Subcutaneous abdominal adipose tissue (tissue), 5 donors: ENCODE data around the gene TIFAB.

Source experiments
- H3K27ac ChIP-seq: one replicate; pipeline ENCODE4 v1.7.0; 2013; ENCODE audit warnings: low read depth, mild to moderate bottlenecking, inconsistent platforms, low read length, moderate library complexity
- H3K27me3 ChIP-seq, 5 donors: one replicate each; pipeline ENCODE4 v1.7.0; 2013; ENCODE audit warnings: low read length in 5 of 5, inconsistent platforms in 1 of 5; ENCODE audit not compliant: control insufficient read depth in 5 of 5, insufficient read depth in 4 of 5
- H3K36me3 ChIP-seq, 5 donors: one replicate each; pipeline ENCODE4 v1.7.0; 2013; ENCODE audit warnings: low read length in 5 of 5; ENCODE audit not compliant: control insufficient read depth in 5 of 5, insufficient read depth in 5 of 5
- H3K4me1 ChIP-seq, 5 donors: one replicate each; pipeline ENCODE4 v1.7.0; 2013; ENCODE audit warnings: low read length in 5 of 5, mild to moderate bottlenecking in 3 of 5, moderate library complexity in 1 of 5; ENCODE audit not compliant: control insufficient read depth in 5 of 5, insufficient read depth in 5 of 5
- H3K4me3 ChIP-seq, 5 donors: one replicate each; pipeline ENCODE4 v1.7.0; 2013; ENCODE audit warnings: low read length in 5 of 5, low read depth in 1 of 5
- H3K9ac ChIP-seq, 5 donors: one replicate each; pipeline ENCODE4 v1.7.0; 2013; ENCODE audit warnings: low read length in 5 of 5, mild to moderate bottlenecking in 4 of 5, moderate library complexity in 3 of 5
- H3K9me3 ChIP-seq, 5 donors: one replicate each; pipeline ENCODE4 v1.7.0; 2013; ENCODE audit warnings: low read length in 5 of 5; ENCODE audit not compliant: control insufficient read depth in 5 of 5
- donor health status: healthy.
- donor health status: healthy.
- donor health status: healthy.
- donor health status: healthy.
- donor health status: healthy.

The TIFAB gene

DNA sequence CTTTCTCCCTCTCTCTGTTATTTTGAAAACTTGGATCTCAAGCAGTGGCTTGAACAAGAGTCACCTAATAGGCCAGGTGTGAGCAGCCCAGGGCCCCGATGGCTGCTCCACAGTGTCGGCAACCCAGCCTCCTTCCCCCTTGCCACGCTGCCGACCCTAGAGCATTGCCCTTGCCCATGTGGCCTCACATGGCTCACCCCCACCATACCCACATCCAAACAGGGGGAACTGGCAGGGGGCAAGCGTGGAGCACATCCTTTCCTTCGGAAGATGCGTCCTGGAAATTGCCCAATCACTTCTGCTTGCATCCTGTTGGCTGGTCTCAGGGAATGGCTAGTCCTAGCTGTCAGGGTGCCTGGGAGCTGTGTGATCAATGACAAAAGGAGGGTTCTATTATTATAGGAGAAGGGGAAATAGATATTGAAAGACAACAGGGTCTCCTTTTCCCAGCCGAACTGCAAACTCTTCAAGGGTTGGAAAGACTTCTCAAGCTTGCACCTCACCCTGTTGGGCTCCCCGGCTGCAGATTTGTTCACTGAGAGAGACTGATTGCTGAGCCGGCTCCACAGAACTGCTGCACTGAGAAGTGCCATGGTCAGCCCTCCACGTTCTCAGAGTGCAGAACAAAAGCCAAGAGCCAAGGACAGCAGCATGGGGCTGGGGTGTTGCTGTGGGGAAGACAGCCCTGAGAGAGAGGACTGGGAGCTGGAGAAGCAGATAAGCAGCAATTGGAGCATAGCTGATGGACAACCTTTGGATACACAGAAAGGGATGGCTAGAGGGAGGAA, 8.3 kb upstream of the TIFAB start:
- Histone ChIP-seq H3K27me3 (peaks cover 0 to 5% (median 0%) of the 10 kb centered on the region in 5 donors), H3K9me3 (no peaks in the 10 kb centered on the region), H3K36me3 (no peaks in the 10 kb centered on the region), H3K4me1 (peaks cover 4 to 48% (median 31%) of the 10 kb centered on the region in 5 donors), H3K9ac (no peak overlapping the region), H3K27ac (no peak overlapping the region), H3K4me3 (no peak overlapping the region)

DNA sequence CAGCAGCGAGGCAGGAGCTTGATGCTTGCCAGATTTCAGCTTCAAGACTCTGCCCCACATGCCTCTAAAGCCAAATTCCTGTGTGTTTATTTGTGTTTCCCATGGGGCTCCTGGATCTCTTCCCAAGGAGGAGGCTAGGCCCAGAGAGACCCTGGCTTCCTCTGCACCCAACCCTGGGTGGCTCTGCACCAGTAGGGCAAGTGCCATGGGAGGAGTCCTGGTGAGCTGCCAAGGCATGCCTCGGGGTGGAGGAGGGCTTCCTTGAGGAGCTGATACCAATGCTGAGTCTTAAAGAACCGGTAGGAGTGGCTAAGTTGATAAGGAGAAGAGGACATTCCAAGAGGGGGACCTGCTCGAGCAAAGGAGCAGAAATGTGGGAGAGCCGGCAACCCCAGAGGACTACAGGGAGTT, 6.8 kb upstream of the TIFAB start:
- no peaks in the 10 kb centered on the region for H3K27me3 ChIP-seq
- no peak overlapping the region for H3K27ac ChIP-seq
- no peak overlapping the region for H3K9ac ChIP-seq
- peak overlapping the region in 1 of 5 donors; percentile 4 for H3K4me3 ChIP-seq
- peaks cover 4 to 48% (median 31%) of the 10 kb centered on the region in 5 donors for H3K4me1 ChIP-seq
- H3K36me3 ChIP-seq, result no peaks in the 10 kb centered on the region
- no peaks in the 10 kb centered on the region for H3K9me3 ChIP-seq

DNA sequence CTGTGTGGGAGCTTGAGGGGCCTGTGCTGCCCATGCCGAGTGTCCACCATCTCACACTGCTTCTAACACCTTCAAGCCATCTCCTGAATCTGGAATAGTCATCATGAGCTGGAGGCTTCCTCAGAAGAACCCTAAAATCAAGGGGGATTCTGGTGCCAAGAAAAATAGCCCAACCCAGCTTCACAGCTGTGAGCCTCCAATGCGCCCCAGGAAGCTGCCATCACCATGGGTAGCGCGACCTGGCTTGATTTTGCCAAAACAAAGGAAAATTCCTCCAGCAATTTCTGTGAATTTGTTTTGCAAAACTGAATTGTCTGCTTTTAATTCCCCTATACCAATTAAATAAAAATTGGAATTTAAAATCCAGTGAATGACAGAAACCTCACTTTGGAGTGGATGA, 6.2 kb upstream of the TIFAB start:
- Histone ChIP-seq H3K36me3 (no peaks in the 10 kb centered on the region), H3K4me1 (peaks cover 4 to 48% (median 31%) of the 10 kb centered on the region in 5 donors), H3K4me3 (no peak overlapping the region), H3K9me3 (no peaks in the 10 kb centered on the region), H3K9ac (no peak overlapping the region), H3K27ac (no peak overlapping the region), H3K27me3 (no peaks in the 10 kb centered on the region)

DNA sequence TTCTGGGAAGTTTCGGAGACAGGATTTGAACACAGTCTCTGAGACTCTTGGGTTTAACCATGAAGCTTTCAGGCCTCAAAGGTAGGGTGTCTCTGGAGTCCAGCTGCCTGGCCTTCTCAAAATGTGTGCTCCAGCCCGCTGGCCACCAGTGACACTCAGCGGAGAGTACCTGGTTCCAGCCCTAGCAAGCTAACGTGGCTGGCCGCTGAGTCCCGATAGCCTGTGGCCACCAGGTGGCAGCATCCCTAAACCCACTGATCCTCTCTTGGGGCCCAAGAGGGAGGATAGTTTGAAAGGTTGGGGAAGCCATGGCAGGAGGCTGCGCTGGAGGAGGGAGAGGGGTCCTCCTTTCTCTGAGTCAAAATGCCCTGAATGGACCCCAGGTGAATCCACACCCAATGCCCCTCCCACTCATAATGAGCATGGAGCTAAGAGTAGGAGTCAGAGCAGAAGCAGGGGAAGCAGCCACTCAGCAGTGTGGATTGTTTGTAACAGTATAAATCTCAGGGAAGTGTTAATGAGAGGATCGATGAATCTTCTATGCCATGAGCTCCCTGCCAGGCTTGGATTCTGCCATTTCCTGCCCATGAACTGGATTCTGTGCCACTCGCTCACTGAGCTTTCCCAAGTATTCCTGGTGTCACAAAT, 5.4 kb upstream of the TIFAB start:
- H3K4me3 ChIP-seq, result no peak overlapping the region
- H3K9ac ChIP-seq, result no peak overlapping the region
- no peaks in the 10 kb centered on the region for H3K9me3 ChIP-seq
- H3K4me1 ChIP-seq, result peaks cover 4 to 48% (median 33%) of the 10 kb centered on the region in 5 donors
- no peaks in the 10 kb centered on the region for H3K36me3 ChIP-seq
- no peaks in the 10 kb centered on the region for H3K27me3 ChIP-seq
- H3K27ac ChIP-seq, result no peak overlapping the region

DNA sequence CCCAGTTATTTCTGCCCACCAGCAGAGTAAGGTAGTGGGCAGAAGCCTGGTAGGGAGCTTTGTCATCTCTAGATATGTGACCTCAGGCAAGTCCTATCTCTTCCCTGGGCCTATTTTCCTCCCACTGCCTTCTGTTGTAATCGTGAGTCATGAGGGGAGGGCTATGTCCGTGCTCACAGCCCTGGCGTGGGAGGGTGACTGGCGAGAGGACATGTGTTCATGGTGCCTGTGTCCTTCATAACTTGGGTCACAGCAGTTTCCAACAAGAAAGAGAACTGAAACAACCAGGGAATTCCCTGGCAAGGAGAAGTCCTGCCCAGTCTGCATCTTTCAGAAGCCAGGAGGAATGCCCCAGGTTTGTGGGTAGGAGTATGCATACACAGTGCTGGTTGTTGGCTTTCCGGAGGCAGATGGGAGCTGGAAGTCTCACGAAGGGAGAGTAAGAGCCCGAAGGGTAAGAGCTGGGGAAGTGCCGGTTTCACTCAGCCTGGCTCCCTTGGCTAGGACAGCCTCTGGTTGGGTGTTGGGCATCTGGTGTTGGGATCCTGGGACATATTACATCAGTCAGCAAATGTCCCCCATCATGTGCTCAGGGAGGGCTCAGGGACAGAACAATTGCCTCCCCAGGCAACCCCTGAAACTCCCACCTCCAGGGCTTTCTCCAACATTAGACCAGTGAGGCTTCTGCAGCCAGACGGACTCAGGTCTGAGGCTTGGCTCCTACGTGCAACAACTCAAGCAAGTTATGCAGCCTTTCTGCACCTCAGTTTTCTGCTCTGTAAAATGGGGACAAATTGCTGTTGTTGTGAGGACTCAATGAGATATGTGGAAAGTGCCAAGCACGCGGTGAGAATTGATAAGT, 4.3 kb upstream of the TIFAB start:
- no peak overlapping the region for H3K27ac ChIP-seq
- no peaks in the 10 kb centered on the region for H3K9me3 ChIP-seq

DNA sequence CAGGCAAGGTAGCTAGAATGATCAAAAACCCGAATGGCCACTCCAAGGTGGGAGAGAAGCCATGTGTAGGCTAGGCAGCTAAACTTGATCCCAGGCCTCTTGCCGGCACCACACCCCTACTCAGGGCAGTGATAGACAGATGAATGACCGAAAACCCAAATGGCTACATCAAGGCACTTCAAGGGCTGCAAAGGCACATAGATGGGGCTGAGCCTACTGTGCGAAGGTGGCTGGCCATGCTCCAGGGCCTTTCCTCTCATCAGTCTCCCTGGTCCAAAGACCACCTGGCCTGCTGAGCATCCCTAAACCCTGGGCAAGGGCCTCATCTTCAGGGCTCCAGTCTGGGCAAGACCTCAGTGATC, 3.7 kb upstream of the TIFAB start:
- H3K36me3 ChIP-seq, result no peaks in the 10 kb centered on the region
- no peak overlapping the region for H3K27ac ChIP-seq
- no peaks in the 10 kb centered on the region for H3K9me3 ChIP-seq
- H3K4me1 ChIP-seq, result peaks cover 4 to 44% (median 36%) of the 10 kb centered on the region in 5 donors
- H3K9ac ChIP-seq, result no peak overlapping the region
- no peak overlapping the region for H3K4me3 ChIP-seq
- H3K27me3 ChIP-seq, result no peaks in the 10 kb centered on the region

More for the DNA sequence above, 4.3 kb upstream of the TIFAB start:
- Histone ChIP-seq H3K27me3 (no peaks in the 10 kb centered on the region), H3K9ac (no peak overlapping the region), H3K4me1 (peaks cover 4 to 44% (median 36%) of the 10 kb centered on the region in 5 donors), H3K4me3 (no peak overlapping the region), H3K36me3 (no peaks in the 10 kb centered on the region)

DNA sequence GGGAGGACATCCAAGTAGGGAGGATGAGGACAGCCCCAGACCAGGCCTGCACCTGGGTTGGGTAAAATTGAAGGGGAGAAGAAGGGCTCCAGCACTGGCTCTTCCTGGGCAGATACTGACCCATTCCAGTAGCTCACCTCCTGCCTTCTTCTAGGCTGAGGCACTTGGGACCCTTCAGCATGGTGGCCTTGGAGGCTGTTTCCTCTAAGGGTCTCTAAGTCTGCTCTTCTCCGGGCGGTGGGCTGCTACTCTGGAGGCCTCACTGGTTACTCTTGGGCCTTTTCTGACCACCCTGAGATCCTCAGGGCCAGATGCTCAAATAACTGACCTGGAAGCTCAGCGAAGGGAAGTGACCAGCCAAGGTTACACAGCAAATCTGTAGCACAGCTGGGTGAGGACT, 2.8 kb upstream of the TIFAB start:
- no peak overlapping the region for H3K9ac ChIP-seq
- no peaks in the 10 kb centered on the region for H3K27me3 ChIP-seq
- no peaks in the 10 kb centered on the region for H3K36me3 ChIP-seq
- peaks cover 4 to 46% (median 36%) of the 10 kb centered on the region in 5 donors for H3K4me1 ChIP-seq
- H3K27ac ChIP-seq, result no peak overlapping the region
- no peaks in the 10 kb centered on the region for H3K9me3 ChIP-seq
- no peak overlapping the region for H3K4me3 ChIP-seq

DNA sequence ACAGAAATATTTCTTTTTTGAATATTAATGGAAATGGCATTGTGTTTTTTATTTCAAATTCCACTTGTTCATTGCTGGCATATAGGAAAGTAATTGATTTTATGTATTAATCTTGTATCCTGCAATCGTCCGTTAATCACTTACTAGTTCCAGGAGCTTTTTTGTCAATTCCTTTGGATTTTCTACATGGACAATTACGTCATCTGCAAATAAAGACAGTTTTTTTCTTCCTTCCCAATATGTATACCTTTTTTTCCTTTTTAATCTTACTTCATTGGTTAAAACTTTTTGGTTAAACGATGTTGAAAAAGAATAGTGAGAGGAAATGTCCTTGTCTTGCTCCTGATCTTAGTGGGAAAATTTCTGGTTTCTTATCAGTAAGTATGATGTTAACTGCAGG, 1.5 kb upstream of the TIFAB start:
- H3K4me3 ChIP-seq, result no peak overlapping the region
- H3K9ac ChIP-seq, result no peak overlapping the region
- no peaks in the 10 kb centered on the region for H3K27me3 ChIP-seq
- H3K27ac ChIP-seq, result no peak overlapping the region
- no peaks in the 10 kb centered on the region for H3K36me3 ChIP-seq
- no peaks in the 10 kb centered on the region for H3K9me3 ChIP-seq
- peaks cover 4 to 37% (median 26%) of the 10 kb centered on the region in 5 donors for H3K4me1 ChIP-seq

DNA sequence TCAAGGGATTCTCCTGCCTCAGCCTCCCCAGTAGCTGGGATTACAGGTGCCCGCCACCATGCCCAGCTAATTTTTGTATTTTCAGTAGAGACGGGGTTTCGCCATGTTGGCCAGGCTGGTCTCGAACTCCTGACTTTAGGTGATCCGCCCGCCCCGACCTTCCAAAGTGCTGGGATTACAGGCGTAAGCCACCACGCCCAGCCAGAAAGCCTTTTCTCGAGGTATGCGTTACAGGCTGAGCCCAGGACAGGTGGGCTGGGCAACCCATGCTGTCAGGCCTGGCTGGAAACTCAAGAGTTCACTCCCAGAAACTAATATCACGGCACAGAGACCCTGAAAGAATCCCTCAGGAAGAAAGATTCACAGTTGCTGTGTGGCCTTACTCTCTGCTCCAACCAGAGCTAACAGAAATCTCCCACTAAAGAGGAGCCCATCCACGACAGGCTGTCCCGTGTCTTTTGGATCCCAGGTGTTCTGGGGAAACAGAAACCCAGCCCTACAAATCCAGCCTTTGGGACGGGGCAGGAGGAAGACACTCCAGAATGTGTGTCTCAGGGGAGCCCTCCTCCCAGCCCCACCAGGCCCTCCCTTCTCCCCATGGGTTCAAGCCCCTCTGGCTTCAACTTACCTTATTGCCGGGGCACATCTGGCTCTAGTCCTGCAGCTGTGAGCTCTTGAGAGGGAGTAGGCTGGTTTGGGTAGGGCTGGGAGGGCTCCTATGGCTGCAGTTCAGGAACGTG, 400 bp downstream of the TIFAB start:
- Histone ChIP-seq H3K27me3 (peaks cover 0 to 5% (median 0%) of the 10 kb centered on the region in 5 donors), H3K9ac (no peak overlapping the region), H3K9me3 (no peaks in the 10 kb centered on the region), H3K4me1 (peaks cover 3 to 18% (median 9%) of the 10 kb centered on the region in 5 donors), H3K36me3 (no peaks in the 10 kb centered on the region), H3K27ac (no peak overlapping the region), H3K4me3 (no peak overlapping the region)
